NOMO-1 treated with dmso at 0.1 percent for 144 hours (cell line): Measurements from ENCODE around the gene TRAPPC10.
"Not testable (repeated sequence)": the region's sequence is repeated elsewhere in the genome, so short reads cannot be mapped to it uniquely, and the experiment has no call there.

Experiments used
- DNase-seq: peaks from one replicate; lab custom pipeline; 2025; ENCODE audit not compliant: unreplicated experiment; lab: John Stamatoyannopoulos, UW

Gene TRAPPC10

GRCh38 chr21:44139787-44140551 is 127.9 kb downstream of the TRAPPC10 start:
- DNase-seq: not testable (repeated sequence)

- not testable (repeated sequence) for DNase-seq
Observed at GRCh38 chr21:44140552-44140932, 128.4 kb downstream of the TRAPPC10 start.

GRCh38 chr21:44142470-44142869 is 130.4 kb downstream of the TRAPPC10 start:
- not testable (repeated sequence) for DNase-seq

- not testable (repeated sequence) for DNase-seq
Observed at GRCh38 chr21:44143380-44143779, 131.3 kb downstream of the TRAPPC10 start.

GRCh38 chr21:44143996-44144395 is 131.9 kb downstream of the TRAPPC10 start:
- not testable (repeated sequence) for DNase-seq

- DNase-seq: not testable (repeated sequence)
Observed at GRCh38 chr21:44144784-44145602, 132.9 kb downstream of the TRAPPC10 start.

GRCh38 chr21:44145616-44146015 is 133.5 kb downstream of the TRAPPC10 start:
- not testable (repeated sequence) for DNase-seq

GRCh38 chr21:44147108-44147507 is 135.0 kb downstream of the TRAPPC10 start:
- not testable (repeated sequence) for DNase-seq

GRCh38 chr21:44150255-44150654 is 138.1 kb downstream of the TRAPPC10 start:
- not testable (repeated sequence) for DNase-seq

- not testable (repeated sequence) for DNase-seq
Observed at GRCh38 chr21:44153214-44153888, 141.2 kb downstream of the TRAPPC10 start.

GRCh38 chr21:44153889-44154228 is 141.8 kb downstream of the TRAPPC10 start:
- DNase-seq: not testable (repeated sequence)

GRCh38 chr21:44154816-44155230 is 142.7 kb downstream of the TRAPPC10 start:
- not testable (repeated sequence) for DNase-seq

- not testable (repeated sequence) for DNase-seq
Observed at GRCh38 chr21:44155231-44155993, 143.3 kb downstream of the TRAPPC10 start.

- not testable (repeated sequence) for DNase-seq
Observed at GRCh38 chr21:44155994-44156380, 143.9 kb downstream of the TRAPPC10 start.
